Hindlimb muscle (tissue), 1 donor: ENCODE results near the gene GIPR. TPM values are rescaled to one million over a fixed set of nuclear protein-coding genes. Genes with fewer than 3 reads are reported as not detected.
"Not testable (repeated sequence)": the region's sequence is repeated elsewhere in the genome, so short reads cannot be mapped to it uniquely, and the experiment has no call there.

Experiments used
- DNase-seq: peaks from one replicate; pipeline ENCODE4 v3.0.0-alpha.2; 2013
- polyA plus RNA-seq: library from polyadenylated mRNA; unstranded; fragments of 120-200 nt; gene quantifications from one replicate; pipeline ENCODE4 v1.2.1, GENCODE V29; 2013; ENCODE audit not compliant: insufficient read length

The GIPR gene
- polyA plus RNA-seq, 1 donor: 1.7 TPM

DNA sequence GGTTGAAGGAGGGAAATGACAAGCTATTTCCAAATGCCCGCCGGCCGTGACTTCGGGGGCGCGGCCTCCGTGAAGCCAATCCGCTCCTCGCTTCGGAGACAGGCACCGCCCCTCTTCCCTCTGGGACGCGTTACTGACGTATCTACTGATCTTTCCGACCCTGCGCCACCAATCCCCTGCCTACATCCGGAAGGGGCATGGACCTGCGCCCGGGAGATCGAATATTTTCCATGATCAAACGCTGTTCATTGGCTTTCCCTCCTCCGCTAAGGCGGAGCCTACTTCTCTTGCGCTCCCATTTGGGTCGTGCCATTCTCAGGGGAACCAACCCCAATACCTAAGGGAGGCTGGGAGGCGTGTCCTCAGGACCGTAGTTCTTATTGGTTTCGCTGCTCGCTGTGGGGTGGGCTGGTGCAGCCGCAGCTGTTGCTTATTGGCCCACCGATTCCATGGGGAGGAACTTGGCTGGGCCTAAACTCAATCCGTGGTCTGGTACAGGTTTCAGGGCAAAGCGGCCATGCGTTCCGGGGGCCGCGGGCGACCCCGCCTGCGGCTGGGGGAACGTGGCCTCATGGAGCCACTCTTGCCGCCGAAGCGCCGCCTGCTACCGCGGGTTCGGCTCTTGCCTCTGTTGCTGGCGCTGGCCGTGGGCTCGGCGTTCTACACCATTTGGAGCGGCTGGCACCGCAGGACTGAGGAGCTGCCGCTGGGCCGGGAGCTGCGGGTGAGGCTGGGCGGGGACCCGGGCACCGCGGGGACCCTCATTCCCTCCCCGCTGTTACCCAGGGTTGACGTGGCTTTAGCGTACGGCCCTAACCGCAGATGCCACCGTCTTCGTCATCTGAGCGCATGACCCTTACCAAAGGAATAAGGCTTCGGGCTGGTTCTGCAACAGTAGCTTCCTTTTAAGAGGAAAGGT is 24.4 kb downstream of the GIPR start, which contains the start of gene QPCTL:
Gene QPCTL (plus strand): TSS at position 480 of the 919 bp plus-strand sequence. CDS start 38 bp downstream, at position 518.
- DNase-seq: peak; percentile 95

DNA sequence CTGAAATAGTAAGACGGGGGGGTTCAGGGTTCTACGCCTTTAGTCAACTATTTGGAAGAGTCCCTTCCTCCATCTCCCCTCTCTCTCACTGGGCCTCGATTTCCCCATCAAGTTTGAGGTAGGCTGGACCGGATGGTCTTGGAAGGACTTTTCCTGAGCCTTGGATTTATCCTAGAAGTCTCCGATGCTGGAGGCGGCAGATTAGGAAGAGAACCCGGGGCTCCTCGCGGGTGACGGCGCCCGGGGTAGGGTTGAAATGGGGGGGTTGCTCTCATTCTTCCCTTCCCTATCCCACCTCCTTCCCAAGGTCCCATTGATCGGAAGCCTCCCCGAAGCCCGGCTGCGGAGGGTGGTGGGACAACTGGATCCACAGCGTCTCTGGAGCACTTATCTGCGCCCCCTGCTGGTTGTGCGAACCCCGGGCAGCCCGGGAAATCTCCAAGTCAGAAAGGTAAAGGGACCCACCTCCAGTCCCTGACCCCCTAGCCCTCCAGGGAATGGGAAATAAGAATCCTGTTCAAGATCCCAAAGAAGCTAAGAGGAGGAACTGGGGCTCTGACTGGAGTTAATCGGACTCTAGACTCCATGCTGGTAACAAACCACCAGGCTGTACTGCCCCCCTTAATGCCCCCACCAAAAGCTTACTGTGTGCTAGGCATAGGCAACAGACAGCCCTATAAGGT is 25.2 kb downstream of the GIPR start:
- DNase-seq: peak; percentile 68

DNA sequence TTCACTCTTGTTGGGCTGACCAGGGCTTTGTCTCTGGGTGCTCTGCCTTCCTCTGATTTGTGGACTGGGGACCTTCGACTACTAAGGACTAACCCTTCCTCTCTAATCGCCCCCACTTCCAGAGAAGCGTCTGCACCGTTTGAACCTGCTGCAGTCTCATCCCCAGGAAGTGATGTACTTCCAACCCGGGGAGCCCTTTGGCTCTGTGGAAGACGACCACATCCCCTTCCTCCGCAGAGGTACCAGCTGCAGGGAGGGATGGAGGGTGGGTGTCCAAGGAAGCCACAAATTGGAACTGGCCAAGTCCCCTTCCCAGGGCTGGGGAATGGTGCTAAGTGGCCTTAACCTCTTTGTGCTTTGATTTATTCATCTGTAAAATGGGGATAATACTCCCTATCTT is 33.7 kb downstream of the GIPR start:
- DNase-seq: no peak

DNA sequence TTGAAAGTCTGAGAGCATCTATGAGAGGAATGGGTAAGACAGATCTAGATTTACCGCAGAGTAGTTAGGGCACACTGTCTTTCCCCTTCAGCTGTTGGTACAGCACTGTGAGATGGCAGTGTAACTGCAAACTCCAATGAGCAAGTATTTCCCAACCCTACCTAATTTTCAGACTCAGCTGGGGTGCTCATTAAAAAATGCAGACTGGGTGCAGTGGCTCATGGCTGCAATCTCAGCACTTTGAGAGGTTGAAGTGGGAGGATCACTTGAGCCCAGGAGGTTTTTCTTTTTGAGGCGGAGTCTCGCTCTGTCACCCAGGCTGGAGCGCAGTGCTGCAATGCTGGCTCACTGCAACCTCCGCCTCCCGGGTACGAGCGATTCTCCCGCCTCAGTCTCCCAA is 37.1 kb downstream of the GIPR start:
- no peak for DNase-seq

DNA sequence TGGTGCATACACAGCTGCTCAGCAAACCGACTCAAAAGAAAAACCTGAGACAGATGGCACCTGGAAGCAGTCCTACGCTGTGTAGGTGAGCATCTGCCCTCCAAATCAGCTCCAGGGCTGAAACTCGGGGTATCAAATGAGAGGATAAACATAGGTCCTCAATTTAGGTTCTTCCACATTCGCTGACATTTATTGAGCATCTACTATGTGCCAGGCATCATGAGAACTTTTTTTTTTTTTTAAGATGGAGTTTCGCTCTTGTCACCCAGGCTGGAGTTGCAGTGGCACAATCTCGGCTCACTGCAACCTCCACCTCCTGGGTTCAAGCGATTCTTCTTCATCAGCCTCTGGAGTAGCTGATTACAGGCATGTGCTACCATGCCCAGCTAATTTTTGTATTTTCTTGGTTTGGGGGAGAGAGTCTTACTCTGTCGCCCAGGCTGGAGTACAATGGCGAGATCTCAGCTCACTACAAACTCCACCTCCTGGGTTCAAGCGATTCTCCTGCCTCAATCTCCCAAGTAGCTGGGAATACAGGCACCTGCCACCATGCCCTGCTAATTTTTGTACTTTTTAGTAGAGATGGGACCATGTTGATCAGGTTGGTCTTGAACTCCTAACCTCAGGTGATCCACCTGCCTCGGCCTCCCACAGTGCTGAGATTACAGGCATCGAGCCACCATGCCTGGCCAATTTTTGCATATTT is 37.8 kb downstream of the GIPR start:
- no peak for DNase-seq

DNA sequence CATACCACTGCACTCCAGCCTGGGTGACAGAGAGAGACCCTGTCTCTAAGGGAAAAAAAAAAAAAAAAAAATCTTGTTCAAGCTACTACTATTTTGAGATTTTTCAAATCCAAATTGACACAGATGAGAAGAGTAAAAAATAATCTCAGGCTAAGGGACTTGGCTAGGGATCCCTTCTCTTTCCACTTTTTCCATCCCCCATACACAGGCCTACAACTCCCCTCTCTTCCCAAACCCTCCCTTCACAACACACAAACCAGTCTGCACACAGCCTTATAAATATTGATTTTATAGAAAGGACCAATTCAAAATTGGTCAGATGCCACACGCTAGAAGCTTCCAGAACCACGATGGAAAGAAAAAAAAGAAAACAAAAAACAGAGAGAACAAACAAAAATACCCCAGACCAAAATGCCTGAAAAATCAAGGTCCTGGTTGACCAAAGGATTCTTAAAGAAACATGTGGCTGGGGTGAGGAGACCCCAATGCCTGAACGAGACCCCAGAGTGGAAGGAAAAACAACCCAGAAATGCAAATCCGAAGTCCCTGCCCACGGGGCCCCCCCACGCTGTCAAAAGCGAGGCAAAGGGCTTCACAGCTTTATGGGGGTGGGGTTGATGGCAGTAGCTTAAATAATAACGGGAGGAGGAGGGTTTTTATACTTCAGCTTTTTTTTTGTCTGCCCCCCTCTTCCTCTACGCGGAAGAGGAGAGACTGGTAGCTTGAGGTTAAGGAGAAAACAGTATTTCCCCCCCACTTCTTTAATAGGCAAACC is 42.5 kb downstream of the GIPR start:
- DNase-seq: no peak

DNA sequence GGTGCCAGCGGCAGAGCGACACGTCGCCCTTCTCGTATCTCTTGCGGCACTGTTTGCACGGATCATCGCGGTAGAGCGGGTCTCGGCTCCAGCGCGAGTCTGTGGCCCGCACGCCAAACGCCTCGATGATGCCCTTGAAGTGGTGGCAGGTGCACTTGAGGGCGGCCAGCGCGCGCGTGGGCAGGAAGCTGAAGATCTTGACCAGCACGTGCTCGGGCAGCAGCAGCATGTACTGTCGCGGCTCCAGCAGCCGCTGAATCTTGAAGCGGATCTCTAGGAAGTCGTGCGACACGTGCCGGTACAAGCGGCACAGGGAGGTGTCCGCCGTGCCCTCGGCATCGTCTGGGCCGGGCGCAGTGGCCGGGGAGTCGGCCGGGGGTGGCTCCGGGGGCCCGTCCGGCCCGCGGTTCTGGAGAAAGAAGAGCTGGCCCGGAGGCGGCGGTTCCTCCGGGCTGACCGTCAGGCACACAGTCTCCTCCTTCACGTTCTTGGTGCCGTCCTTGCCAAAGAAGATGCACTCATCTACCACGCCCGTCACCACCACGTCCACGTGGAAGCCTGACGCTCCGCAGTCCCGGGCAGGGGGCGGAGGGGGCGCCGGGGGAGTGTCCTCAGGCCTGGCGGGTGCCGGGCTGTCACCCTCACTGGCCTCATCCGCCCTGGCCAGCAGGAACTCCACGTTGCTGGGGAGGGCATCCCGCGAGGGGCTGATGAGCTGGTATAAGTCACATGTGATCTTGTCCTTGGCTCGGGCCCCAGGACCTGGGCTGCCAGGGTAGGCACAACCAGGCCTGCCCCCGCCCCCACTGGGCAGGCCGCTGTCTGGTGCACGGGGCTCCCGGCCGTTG is 44.1 kb downstream of the GIPR start:
- DNase-seq: no peak

DNA sequence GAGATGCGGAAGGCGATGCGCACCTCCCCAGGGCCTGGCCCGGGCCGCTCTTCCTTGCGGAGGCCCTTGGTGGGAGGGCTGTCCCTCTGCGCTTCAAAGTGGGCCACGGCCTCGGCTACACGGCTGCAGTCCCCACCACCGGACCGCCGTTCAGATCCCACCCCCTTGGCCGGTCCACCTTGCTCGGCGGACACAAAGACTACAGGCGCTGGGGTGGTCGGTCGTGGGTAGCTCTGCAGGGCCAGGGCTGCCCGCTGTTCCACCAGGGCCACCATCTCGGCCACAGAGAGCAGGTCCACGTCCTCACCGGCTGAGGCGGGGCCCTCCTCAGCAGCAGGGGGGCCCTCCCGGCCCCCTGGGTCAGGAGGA is 44.7 kb downstream of the GIPR start:
- no peak for DNase-seq

DNA sequence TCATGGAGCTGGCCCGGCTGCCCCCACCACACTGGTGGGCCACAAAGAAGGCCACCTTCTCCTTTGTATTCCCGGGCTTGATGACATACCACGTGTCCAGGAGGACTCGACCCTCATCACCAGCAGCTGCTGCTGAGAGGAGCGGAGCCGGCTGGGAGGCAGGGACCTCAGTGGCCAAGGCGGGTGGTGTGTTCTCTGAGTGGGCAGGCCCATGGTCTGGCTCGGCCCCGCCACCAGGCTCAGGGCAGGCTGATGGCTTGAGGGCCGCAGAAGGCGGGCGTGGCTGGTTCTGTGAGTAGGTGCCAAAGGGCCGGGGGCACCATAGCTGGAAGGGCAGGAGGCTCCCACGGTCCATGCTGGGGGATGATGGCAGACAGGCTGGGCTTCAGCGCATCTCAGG is 45.1 kb downstream of the GIPR start:
- DNase-seq: no peak

DNA sequence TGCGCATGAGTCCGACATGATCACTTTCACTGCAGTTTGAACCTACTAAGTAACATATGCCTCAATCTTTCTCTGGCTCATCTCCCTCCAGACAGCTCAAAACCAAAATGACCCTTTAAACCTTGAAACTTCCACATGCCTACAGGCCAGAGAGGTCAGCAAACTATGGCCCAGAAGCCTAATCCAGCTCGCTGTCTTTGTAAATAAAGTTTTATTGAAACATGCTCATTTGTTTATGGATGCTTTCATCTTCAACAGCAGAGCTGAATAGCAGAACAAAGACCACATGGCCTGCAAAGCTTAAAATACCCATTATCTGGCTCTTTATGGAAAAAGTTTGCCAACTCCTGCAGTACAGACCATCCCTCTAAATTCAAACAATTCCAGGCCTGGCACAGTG is 47.1 kb downstream of the GIPR start:
- no peak for DNase-seq

DNA sequence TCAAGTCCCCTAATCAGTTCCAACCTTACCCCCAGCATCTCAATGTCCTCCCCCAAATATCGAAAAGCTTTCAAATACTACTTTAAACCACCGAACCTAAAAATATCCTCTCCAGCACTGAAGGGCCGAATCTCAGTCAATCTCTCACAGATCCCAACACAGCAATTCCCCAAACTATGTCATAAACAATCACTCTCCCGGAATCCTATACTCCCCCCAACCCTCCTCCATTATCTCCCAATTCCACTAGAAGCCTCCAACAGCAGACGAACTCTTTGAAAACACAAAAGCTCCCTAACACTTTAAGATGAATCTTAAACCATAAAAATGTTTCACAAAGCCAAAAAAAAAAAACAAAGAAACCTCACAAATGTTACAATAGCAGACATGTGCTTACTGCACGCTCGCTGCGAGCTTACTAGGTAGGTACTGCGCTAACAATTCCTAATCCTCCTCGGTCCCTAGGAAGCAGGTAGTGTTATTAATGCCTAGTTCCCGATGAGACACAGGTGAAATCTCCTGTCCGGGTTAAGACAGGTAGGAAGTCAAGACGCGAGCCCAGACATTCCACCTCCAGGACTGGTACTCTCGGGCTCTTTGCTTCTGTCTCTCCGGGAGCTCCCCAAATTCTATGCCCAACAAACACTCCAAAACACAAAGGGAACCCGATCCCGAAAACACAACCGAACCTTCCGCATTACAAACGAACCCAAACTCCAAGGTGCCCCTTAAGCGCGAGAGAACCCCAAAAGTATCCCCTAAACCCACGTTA is 48.5 kb downstream of the GIPR start:
- DNase-seq: peak; percentile 26

DNA sequence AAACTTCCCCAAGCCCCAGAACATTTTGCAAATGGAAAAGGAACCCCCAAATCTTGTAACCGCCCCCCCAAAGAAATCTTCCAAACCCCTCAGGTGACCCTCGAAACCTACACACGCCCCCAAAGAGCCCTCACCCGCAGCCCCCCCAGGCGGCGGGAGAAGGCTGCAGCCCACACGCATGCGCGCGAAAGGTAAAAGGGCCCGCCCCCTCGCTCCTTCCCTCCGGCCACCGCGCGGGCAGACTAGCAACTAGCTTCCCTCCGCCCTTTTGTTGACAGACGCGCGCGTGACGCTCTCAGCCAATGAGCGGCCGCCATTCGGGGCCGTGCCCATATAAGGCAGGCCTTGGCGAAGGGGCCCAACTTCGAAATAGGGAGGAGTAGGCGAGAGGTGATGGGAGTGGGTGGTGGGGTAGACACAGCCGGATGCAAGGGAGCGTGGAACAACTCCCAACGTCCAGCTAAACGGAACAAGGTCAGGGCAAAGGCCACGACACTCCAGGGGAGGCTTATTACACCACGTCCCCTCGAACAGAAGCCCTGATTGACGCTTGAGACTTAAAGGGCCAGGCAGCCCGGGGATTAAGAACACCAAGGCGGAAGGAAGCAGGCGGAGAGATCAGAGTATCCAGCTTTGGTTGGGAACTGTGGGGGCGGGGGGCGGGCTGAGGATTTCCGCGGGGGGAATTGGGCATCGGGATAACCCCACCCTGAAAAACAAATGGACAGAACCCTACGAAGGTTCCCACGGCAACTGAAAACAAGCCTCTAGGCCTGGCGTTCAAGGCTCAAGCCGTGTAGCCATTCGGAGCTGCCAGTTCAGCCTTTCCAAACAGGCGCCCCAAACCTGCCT is 49.3 kb downstream of the GIPR start:
- DNase-seq: peak; percentile 97

DNA sequence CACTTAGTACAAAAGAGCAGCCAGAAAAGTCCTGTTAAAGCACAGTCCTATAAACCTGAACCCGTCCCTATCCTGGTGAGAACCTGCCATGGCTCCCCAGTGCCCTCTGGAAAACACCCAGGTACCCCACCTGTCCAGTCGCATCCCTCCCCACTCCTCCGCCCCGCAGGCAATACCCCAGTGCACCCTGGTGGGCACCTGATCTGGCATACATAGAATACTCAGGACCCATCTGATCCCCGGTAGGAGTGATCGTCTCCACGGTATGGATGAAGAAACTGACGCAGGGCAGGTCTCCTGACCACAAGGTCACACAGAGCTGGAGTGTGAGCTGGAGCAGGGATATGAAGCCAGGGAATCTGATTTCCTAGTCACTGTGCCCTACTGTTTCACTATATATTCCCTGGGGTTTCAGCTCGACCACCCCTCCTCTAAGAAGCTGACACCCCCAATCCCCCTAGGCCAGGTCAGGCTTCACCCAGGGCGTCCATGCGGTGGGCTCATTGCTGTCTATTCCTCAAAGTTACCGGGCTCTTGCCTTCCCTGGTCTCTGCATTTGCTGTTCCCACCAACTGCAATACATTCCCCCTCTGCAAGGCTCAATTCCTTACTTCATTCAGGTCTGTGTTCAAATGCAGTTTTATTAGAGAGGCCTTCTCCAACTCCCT is 50.1 kb downstream of the GIPR start:
- no peak for DNase-seq

DNA sequence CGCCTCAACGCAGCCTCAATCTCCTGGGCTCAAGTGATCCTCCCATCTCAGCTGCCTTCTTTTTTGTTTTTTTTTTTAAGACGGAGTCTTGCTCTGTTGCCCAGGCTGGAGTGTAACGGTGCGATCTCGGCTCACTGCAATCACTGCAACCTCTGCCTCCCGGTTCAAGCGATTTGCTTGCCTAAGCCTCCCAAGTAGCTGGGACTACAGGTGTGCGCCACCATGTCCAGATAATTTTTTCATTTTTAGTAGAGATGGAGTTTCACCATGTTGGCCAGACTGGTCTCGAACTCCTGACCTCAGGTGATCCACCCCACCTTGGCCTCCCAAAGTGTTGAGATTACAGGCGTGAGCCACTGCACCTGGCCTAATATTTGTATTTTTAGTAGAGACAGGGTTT is 52.0 kb downstream of the GIPR start:
- DNase-seq: not testable (repeated sequence)

DNA sequence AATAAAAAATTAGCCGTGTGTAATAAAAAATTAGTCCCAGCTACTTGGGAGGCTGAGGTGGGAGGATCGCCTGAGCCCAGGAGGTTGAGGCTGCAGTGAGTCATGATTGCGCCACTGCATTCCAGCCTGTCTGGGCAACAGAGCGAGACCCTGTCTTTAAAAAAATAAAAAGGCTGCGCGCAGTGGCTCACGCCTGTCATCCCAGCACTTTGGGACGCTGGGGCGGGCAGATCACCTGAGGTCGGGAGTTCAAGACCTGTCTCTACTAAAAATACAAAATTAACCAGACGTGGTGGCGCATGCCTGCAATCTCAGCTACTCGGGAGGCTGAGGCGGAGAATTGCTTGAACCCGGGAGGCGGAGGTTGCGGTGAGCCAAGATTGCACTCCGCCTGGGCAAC is 60.7 kb downstream of the GIPR start:
- DNase-seq: not testable (repeated sequence)

DNA sequence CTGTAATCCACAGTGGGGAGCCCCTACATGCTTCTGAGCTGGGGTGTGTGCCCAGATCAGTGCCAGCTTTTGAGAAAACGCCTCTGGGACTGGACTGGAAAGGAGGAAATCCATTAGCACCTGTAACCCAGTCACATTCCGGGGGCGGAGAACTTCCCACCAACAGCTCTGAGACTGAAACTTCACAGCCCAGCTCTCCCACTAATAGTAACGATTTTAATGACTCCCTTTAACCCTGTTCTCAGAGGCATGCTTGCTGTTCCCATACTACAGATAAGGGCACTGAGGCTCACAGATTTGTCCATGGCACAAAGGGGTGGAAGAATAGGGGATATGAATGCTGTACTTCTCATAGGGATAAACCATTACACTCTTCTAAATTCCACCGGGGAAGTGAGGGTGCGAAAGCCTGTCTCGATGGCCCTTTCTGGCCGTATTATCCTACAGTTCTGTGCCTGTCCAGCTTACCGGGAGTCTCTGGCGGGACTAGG is 61.8 kb downstream of the GIPR start:
- DNase-seq: no peak

DNA sequence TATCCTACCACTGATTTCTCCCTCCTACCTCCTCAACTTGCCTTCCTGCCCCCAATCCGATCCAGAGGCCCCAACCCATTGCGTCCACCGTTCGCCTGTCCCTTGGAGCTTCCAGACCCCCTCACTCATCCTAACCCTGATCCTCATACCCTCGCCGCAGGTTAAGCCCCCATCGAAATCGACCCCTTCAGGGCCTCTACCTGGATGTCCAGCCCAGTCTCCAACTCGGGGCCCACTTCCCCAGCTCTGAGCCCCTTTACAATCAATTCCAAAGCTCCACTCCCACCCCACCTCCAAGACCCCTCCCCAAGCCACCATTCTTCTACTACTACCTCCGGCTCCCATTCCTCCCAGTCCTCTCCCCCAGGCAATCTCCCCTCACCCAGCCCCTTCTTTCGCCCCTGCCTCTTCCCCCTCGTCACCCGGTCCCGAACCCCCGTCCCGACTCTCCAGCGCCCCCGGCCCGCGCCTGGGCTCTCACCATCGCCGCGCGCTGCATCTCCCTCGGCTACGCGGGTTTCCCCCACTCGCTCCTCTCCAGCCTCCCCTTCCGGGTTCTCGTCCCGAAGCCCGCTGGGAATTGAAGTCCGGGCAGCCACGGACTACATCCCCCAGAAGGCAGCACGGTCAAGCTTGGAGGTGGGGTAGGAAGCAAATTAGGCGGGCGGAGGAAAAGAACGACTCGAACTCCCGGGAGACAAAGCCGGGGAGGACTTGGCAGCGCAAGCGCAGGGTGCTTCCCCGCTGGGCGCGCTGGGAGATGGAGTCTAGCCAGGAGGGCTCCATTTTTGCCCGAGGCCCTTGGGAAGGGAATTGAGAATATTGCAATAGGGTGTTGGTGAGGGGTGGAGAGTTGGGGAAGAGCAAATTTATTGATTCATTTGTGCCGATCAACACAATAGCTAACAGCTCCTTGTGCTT is 62.6 kb downstream of the GIPR start, which contains the start of gene FBXO46:
Gene FBXO46 (minus strand): TSS at position 529 of the 921 bp plus-strand sequence. CDS start 17,401 bp downstream, outside the sequence.
- DNase-seq: peak; percentile 94
